ENCODE measurements around the gene ASCL5. TPM values are rescaled to one million over a fixed set of nuclear protein-coding genes. Genes with fewer than 3 reads are reported as not detected.
A peak's percentile ranks its signal among the peaks of the same experiment; 100 is the strongest.

Gene ASCL5
- polyA plus RNA-seq = under 1 TPM in 1 of 3 donors, not detected in 2; 0.11 TPM

GRCh38 chr1:201126832-201127754 lies at the start of gene ASCL5:
Gene ASCL5, minus strand, starts transcription at chr1:201127184. Its CDS starts 11,812 bp downstream, at chr1:201115372.
- Mint-ChIP-seq H3K27me3 (ENCODE audit: low read depth in 3 of 3) (peaks cover under 1 to 4% (median 3%) of the 10 kb centered on the region in 3 donors), H3K4me3 (no peak within 1 kb of the TSS), H3K9me3 (no peaks in the 10 kb centered on the region), H3K36me3 (no peaks in the 10 kb centered on the region), H3K4me1 (no peaks in the 10 kb centered on the region), H3K27ac (no peak within 1 kb of the TSS)
- DNase-seq = no peak

- Mint-ChIP-seq H3K9me3 (no peaks in the 10 kb centered on the region), H3K4me3 (no peak overlapping the region), H3K27me3 (ENCODE audit: low read depth in 3 of 3) (peaks cover 0 to 6% (median 5%) of the 10 kb centered on the region in 3 donors), H3K27ac (no peak overlapping the region), H3K4me1 (peaks cover 8 to 11% of the 10 kb centered on the region in 2 donors), H3K36me3 (no peaks in the 10 kb centered on the region)
- no peak for DNase-seq
These were observed 49.0 kb upstream of the ASCL5 start for GRCh38 chr1:201175820-201176500.

- Mint-ChIP-seq H3K9me3 (no peaks in the 10 kb centered on the region), H3K4me1 (peaks cover 11 to 13% of the 10 kb centered on the region in 2 donors), H3K4me3 (peak overlapping the region in 1 of 5 donors; percentile 0), H3K27me3 (ENCODE audit: low read depth in 3 of 3) (peaks cover 0 to 6% (median 5%) of the 10 kb centered on the region in 3 donors), H3K36me3 (no peaks in the 10 kb centered on the region), H3K27ac (no peak overlapping the region)
- DNase-seq = no peak
These were observed 46.8 kb upstream of the ASCL5 start for GRCh38 chr1:201173736-201174135.

GRCh38 chr1:201172999-201173610 lies 46.1 kb upstream of the ASCL5 start:
- H3K4me3 Mint-ChIP-seq = peak overlapping the region in 2 of 5 donors; percentile 0 to 22
- H3K9me3 Mint-ChIP-seq = no peaks in the 10 kb centered on the region
- DNase-seq = no peak
- no peaks in the 10 kb centered on the region for H3K36me3 Mint-ChIP-seq
- H3K4me1 Mint-ChIP-seq = peaks cover 11 to 13% of the 10 kb centered on the region in 2 donors
- no peak overlapping the region for H3K27ac Mint-ChIP-seq
- H3K27me3 Mint-ChIP-seq (ENCODE audit: low read depth in 3 of 3) = peaks cover 0 to 6% (median 5%) of the 10 kb centered on the region in 3 donors

GRCh38 chr1:201172326-201172725 lies 45.3 kb upstream of the ASCL5 start:
- peaks cover 0 to 6% (median 5%) of the 10 kb centered on the region in 3 donors for H3K27me3 Mint-ChIP-seq (ENCODE audit: low read depth in 3 of 3)
- H3K36me3 Mint-ChIP-seq = no peaks in the 10 kb centered on the region
- peaks cover 11 to 13% of the 10 kb centered on the region in 2 donors for H3K4me1 Mint-ChIP-seq
- peak overlapping the region in 2 of 5 donors; percentile 79 to 84 for H3K4me3 Mint-ChIP-seq
- no peak overlapping the region for H3K27ac Mint-ChIP-seq
- H3K9me3 Mint-ChIP-seq = no peaks in the 10 kb centered on the region
- DNase-seq = no peak

GRCh38 chr1:201171063-201172036 lies 44.4 kb upstream of the ASCL5 start:
- peaks cover 3 to 5% (median 5%) of the 10 kb centered on the region in 3 donors for H3K27me3 Mint-ChIP-seq (ENCODE audit: low read depth in 3 of 3)
- no peaks in the 10 kb centered on the region for H3K9me3 Mint-ChIP-seq
- no peaks in the 10 kb centered on the region for H3K36me3 Mint-ChIP-seq
- peak overlapping the region; percentile 74 to 84 (median 83) for H3K4me3 Mint-ChIP-seq
- peak overlapping the region in 2 of 6 donors; percentile 3 to 41 for H3K27ac Mint-ChIP-seq
- peak; percentile 18 to 34 (median 29) for DNase-seq
- H3K4me1 Mint-ChIP-seq = peaks cover 11 to 13% of the 10 kb centered on the region in 2 donors

GRCh38 chr1:201170533-201171062 lies 43.6 kb upstream of the ASCL5 start:
- Mint-ChIP-seq H3K9me3 (no peaks in the 10 kb centered on the region), H3K4me1 (peaks cover 11 to 13% of the 10 kb centered on the region in 2 donors), H3K36me3 (no peaks in the 10 kb centered on the region), H3K27me3 (ENCODE audit: low read depth in 3 of 3) (peaks cover 3 to 9% (median 5%) of the 10 kb centered on the region in 3 donors), H3K27ac (peak overlapping the region in 1 of 6 donors; percentile 3), H3K4me3 (peak overlapping the region; percentile 74 to 84 (median 83))
- peak; percentile 58 to 67 (median 62) for DNase-seq

GRCh38 chr1:201169971-201170532 lies 43.1 kb upstream of the ASCL5 start:
- no peak for DNase-seq
- Mint-ChIP-seq H3K4me3 (peak overlapping the region; percentile 74 to 84 (median 83)), H3K36me3 (no peaks in the 10 kb centered on the region), H3K27ac (peak overlapping the region in 4 of 6 donors; percentile 3 to 47 (median 41)), H3K27me3 (ENCODE audit: low read depth in 3 of 3) (peaks cover 3 to 9% (median 5%) of the 10 kb centered on the region in 3 donors), H3K9me3 (no peaks in the 10 kb centered on the region), H3K4me1 (peaks cover 11 to 13% of the 10 kb centered on the region in 2 donors)

GRCh38 chr1:201169203-201169602 lies 42.2 kb upstream of the ASCL5 start:
- Mint-ChIP-seq H3K27ac (no peak overlapping the region), H3K4me1 (peaks cover 11 to 13% of the 10 kb centered on the region in 2 donors), H3K9me3 (no peaks in the 10 kb centered on the region), H3K4me3 (peak overlapping the region in 3 of 5 donors; percentile 4 to 14 (median 5)), H3K27me3 (ENCODE audit: low read depth in 3 of 3) (peaks cover 3 to 9% (median 5%) of the 10 kb centered on the region in 3 donors), H3K36me3 (no peaks in the 10 kb centered on the region)
- no peak for DNase-seq

- H3K36me3 Mint-ChIP-seq = no peaks in the 10 kb centered on the region
- no peak for DNase-seq
- no peak overlapping the region for H3K27ac Mint-ChIP-seq
- H3K9me3 Mint-ChIP-seq = no peaks in the 10 kb centered on the region
- H3K4me3 Mint-ChIP-seq = no peak overlapping the region
- peaks cover 3 to 5% (median 5%) of the 10 kb centered on the region in 3 donors for H3K27me3 Mint-ChIP-seq (ENCODE audit: low read depth in 3 of 3)
- peaks cover 11 to 13% of the 10 kb centered on the region in 2 donors for H3K4me1 Mint-ChIP-seq
These were observed 40.3 kb upstream of the ASCL5 start for GRCh38 chr1:201167041-201167991.

- H3K27me3 Mint-ChIP-seq (ENCODE audit: low read depth in 3 of 3) = peaks cover 0 to 12% (median 3%) of the 10 kb centered on the region in 3 donors
- no peaks in the 10 kb centered on the region for H3K4me1 Mint-ChIP-seq
- no peak overlapping the region for H3K27ac Mint-ChIP-seq
- H3K9me3 Mint-ChIP-seq = peaks cover 0 to 3% (median 0%) of the 10 kb centered on the region in 6 donors
- no peak for DNase-seq
- H3K4me3 Mint-ChIP-seq = no peak overlapping the region
- H3K36me3 Mint-ChIP-seq = no peaks in the 10 kb centered on the region
These were observed 37.7 kb upstream of the ASCL5 start for GRCh38 chr1:201164645-201165044.
